GM18870 (cell line): ENCODE measurements around the gene KNL1.
"Not testable (repeated sequence)": the region's sequence is repeated elsewhere in the genome, so short reads cannot be mapped to it uniquely, and the experiment has no call there.

Experiments used
- ATAC-seq: cut with Tn5 transposase; IDR thresholded peaks from one replicate; pipeline ENCODE4 v1.9.1; 2021; ENCODE audit warnings: moderate library complexity; ENCODE audit not compliant: unreplicated experiment

The KNL1 gene

DNA sequence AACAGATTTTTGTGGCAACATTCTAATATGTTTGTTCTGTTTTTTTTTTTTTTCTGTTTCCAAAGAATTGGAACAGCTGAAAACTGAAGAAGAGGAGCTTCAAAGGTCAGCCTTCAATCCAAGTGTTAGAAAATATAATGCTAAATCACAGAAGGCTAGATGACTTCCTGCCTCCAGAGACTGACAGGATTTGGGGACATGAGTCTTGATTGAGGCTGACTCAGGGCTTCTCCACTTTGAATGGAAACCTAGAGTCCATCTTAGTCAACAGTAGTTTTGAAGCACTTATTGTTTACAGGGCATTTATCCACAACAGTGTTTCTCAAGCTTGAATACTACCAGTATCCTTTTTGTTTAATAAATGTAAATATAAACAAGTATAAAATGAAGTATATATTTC lies 56.4 kb downstream of the KNL1 start:
- no peak for ATAC-seq

DNA sequence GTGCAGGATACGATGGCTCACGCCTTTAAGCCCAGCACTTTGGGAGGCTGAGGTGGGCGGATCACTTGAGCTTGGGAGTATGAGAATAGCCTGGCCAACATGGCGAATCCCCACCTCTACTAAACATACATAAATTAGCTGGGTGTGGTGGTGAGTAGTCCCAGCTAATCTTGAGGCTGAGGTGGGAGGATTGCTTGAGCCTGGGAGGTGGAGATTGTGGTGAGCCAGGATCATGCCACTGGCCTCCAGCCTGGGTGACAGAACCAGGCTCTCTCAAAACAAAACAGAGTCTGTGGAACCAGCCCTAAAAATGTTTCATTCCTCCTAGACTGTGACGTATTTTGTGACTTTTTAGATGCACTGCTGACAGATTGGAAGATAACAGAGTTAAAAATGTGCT lies 66.6 kb downstream of the KNL1 start:
- no peak for ATAC-seq

DNA sequence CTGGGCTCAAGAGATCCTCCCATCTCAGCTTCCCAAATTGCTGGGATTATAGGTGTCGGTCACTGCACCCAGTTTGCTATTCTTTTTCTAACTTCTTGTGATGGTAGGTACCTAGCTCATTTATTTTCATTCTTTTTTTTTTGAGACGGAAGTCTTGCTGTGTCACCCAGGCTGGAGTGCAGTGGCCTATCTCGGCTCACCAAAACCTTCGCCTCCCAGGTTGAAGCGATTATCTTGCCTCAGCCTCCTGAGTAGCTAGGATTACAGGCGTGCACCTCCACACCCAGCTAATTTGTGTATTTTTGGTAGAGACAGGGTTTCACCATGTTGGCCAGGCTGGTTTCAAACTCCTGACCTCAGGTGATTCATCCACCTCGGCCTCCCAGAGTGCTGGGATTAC lies 70.9 kb downstream of the KNL1 start:
- no peak for ATAC-seq

- not testable (repeated sequence) for ATAC-seq
These were observed 82.2 kb downstream of the KNL1 start for GRCh38 chr15:40676290-40676689.

DNA sequence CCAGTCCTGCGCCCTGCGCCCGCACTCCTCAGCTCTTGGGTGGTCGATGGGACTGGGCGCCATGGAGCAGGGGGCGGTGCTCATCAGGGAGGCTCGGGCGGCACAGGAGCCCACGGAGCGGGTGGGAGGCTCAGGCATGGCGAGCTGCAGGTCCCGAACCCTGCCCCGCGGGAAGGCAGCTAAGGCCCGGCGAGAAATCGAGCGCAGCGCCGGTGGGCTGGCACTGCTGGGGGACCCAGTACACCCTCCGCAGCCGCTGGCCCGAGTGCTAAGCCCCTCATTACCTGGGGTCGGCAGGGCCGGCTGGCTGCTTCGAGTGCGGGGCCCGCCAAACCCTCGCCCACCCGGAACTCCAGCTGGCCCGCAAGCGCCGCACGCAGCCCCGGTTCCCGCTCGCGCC lies 82.9 kb downstream of the KNL1 start:
- ATAC-seq, result not testable (repeated sequence)

GRCh38 chr15:40680151-40680550 lies 86.1 kb downstream of the KNL1 start:
- no peak for ATAC-seq

- ATAC-seq, result not testable (repeated sequence)
These were observed 86.9 kb downstream of the KNL1 start for GRCh38 chr15:40680959-40681358.

DNA sequence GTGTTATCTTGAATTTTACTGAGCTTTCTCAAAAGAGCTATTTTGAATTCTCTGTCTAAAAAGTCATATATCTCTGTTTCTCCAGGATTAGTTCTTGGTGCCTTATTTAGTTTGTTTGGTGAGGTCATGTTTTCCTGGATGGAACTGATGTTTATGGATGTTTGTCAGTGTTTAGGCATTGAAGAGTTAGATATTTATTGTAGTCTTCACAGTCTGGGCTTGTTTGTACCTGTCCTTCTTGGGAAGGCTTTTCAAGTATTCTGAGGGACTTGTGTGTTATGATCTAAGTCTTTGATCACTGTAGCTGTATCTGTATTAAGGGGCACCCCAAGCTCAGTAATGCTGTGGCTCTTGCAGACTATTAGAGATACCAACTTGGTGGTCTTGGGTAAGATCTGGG lies 90.3 kb downstream of the KNL1 start:
- ATAC-seq, result no peak

- ATAC-seq, result no peak
These were observed 91.3 kb downstream of the KNL1 start for GRCh38 chr15:40685376-40685775.

DNA sequence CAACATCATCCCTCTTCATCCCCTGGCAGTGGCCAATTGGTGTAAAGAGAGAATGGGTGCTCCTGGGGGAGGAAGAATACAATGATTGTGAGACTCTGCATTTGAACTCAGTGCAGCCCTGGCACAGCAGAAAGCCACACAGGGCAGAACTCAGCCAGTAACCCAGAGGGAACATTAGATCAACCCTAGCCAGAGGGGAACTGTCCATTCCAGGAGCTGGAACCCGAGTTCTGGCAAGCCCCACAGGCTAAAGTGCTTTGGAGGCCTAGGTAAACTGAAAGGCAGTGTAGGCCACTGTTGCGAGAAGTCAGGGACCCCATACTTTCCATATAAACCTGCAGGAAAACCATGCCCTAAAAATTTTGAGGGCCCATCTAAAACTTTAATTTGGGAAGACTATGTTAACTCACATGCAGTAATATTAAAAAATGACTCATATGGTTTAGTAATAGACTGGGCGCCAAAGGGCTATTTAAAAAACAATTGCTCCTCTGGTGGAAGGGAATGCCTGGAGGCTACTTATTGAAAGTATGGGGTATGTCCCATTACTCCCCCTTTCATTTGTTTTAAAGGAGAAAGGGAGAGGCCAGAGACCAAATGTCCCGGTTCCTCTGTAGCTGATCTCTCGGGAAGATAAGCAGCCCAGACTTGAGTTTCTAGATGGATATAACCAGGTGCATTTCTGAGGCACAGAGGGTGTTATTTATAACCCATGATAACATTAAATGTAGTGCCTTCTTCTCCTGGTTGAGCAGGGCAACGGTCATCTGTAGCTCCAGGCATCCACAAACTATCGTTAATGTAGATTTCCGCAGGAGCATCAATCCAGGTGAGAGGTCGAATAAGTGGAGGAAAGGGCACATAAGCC lies 95.1 kb downstream of the KNL1 start:
- no peak for ATAC-seq

GRCh38 chr15:40691737-40692136 lies 97.7 kb downstream of the KNL1 start:
- no peak for ATAC-seq

DNA sequence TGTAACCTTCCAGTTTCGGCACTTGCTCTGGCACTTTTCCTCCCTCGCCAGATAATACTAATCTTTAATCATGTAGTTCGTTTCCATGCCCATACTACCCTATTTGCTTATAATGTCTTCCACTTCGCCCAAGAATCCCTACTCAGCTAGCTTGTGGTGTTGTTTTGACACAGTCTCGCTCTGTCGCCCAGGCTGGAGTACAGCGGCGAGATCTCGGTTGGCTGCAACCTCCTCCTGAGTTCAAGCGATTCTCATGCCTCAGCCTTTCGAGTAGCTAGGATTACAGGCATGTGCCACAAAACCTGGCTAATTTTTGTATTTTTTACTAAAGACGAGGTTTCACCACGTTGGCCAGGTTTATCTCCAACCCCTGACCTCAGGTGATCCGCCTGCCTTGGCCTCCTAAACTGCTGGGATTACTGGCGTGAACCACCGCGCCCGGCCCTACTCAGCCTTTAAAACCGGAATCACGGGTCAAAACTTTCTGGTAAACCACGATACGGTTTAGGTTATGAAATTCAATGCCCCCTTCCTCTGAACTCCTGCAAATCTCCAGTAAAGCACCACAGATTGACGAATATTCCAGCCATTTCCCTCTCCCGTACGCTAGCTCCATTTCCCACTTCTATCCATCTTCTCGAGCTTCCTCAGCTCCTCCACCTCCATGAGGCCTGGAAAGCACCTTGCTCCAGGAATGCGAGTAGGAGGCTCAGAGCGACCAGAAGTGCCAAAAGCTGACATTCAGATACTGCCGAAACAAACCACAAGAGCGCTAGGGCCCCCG lies 100.0 kb downstream of the KNL1 start:
- peak; percentile 16 for ATAC-seq

DNA sequence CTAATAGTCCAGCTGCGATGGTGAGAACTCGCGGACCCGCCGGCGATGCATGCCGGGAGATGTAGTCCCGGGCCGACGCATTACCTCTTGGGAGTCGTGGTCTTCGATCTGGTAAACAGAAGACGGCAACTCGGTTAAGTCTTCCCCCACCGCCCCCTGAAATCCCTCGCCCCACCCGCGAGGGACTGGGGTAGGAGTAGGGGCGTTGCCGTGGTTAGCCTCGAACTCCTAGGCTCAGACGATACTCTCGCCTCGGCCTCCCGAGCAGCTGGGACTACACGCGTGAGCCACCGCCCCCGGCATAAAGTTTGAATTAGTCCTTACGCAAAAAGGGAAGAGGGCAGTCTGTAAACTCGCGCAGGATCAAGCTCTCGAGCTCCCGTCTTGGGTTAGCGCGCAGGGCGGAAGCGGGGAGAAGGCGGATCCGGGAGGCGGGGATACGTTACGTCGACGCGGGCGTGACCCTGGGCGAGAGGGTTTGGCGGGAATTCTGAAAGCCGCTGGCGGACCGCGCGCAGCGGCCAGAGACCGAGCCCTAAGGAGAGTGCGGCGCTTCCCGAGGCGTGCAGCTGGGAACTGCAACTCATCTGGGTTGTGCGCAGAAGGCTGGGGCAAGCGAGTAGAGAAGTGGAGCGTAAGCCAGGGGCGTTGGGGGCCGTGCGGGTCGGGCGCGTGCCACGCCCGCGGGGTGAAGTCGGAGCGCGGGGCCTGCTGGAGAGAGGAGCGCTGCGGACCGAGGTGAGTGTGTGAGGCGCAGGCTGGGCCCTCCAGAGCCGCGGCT lies 100.8 kb downstream of the KNL1 start, which contains the start of gene RAD51:
Gene RAD51, plus strand, starts transcription at position 487 of the 781 bp plus-strand sequence. CDS start 3,585 bp downstream, outside the sequence.
- peak; percentile 56 for ATAC-seq

DNA sequence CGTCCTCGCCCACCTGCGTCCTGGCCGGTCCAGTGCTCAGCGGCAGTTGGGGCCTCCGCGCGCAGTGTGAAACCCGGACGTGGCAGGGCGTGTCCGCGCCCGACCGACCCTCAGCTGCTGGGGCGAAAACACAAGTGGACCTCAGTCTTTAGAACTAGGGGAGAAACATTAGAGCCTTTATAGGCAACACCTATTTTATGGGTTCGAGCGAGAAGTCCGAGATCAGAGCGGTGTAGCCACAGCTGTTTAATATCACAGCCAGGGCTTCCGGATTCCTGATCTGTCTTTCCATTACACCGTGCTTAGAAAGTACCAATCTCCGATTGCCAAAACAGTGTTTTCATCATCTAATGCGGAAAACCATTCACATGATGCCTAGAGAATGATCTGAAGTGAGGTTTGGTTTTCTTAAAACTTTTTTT lies 101.4 kb downstream of the KNL1 start:
- ATAC-seq, result peak; percentile 2

DNA sequence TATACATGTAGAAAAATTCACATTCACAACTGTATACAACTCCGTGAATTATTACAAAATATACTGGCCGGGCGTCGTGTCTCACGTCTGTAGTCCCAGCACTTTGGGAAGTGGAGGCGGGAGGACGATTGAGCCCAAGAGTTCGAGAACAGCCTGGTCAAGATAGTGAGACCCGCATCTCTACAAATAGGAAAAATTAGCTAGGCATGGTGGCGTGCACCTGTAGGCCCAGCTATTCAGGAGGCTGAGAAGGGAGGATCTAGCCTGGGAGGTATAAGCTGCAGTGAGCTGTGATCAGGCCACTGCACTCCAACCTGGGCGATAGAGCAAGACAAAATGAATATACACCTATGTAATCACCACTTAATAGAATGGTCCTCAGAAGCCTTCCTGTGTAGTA lies 102.2 kb downstream of the KNL1 start:
- no peak for ATAC-seq

- ATAC-seq, result no peak
These were observed 103.9 kb downstream of the KNL1 start for GRCh38 chr15:40697916-40698315.

DNA sequence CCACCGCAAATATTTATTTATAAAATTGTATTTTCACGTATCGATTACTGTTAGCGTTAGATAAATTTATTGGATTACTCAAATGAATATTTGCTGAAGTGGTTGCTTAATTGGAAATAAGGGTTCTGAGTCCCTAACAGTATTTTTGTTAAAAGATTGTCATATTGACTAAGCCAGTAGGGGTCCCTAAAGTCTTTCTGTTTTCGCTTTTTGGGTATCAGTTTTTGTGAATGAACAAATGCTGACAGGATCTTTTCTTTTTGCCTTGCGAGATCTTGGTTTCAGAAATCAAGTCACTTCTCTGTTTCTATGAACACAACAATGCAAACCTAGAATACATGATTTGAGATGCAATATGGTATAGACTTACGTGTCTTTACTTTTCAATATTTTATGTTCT lies 108.0 kb downstream of the KNL1 start:
- ATAC-seq, result no peak

GRCh38 chr15:40706121-40706520 lies 112.1 kb downstream of the KNL1 start:
- ATAC-seq, result no peak
